Measurements from ENCODE around the gene CMC1. TPM values are rescaled to one million over a fixed set of nuclear protein-coding genes. Genes with fewer than 3 reads are reported as not detected.

CMC1 gene
- total RNA-seq, 1 donor = 5.8 TPM

GRCh38 chr3:28226020-28226419, 15.4 kb upstream of the CMC1 start:
- Histone ChIP-seq H3K9me3 (ENCODE audit: low read depth, low read length) (no peaks in the 10 kb centered on the region), H3K36me3 (ENCODE audit: insufficient read depth, low read length) (no peaks in the 10 kb centered on the region), H4K20me1 (ENCODE audit: insufficient read depth, low read length) (no peaks in the 10 kb centered on the region), H3K4me3 (ENCODE audit: insufficient read depth, low read length) (no peak overlapping the region), H3K79me2 (ENCODE audit: insufficient read depth, low read length) (no peaks in the 10 kb centered on the region), H3K27ac (ENCODE audit: low read depth, low read length) (no peak overlapping the region), H3K4me1 (ENCODE audit: insufficient read depth, low read length) (no peaks in the 10 kb centered on the region), H2AFZ (ENCODE audit: low read length) (no peak overlapping the region), H3K4me2 (ENCODE audit: insufficient read depth, low read length) (no peak overlapping the region), H3K27me3 (ENCODE audit: insufficient read depth, low read length) (no peaks in the 10 kb centered on the region)
- TF ChIP-seq CTCF (IDR thresholded peaks at IDR 0.05; ENCODE audit: extremely low read depth, low read depth, low read length) = no peak
- DNase-seq (ENCODE audit: insufficient read length, low spot score, missing footprints) = no peak

GRCh38 chr3:28228623-28229022, 12.8 kb upstream of the CMC1 start:
- no peaks in the 10 kb centered on the region for H3K27me3 ChIP-seq (ENCODE audit: insufficient read depth, low read length)
- TF ChIP-seq CTCF (IDR thresholded peaks at IDR 0.05; ENCODE audit: extremely low read depth, low read depth, low read length) = no peak
- no peaks in the 10 kb centered on the region for H3K9me3 ChIP-seq (ENCODE audit: low read depth, low read length)
- H3K27ac ChIP-seq (ENCODE audit: low read depth, low read length) = no peak overlapping the region
- H3K4me3 ChIP-seq (ENCODE audit: insufficient read depth, low read length) = no peak overlapping the region
- DNase-seq (ENCODE audit: insufficient read length, low spot score, missing footprints) = no peak
- H2AFZ ChIP-seq (ENCODE audit: low read length) = no peak overlapping the region
- H4K20me1 ChIP-seq (ENCODE audit: insufficient read depth, low read length) = no peaks in the 10 kb centered on the region
- H3K4me2 ChIP-seq (ENCODE audit: insufficient read depth, low read length) = no peak overlapping the region
- H3K4me1 ChIP-seq (ENCODE audit: insufficient read depth, low read length) = no peaks in the 10 kb centered on the region
- no peaks in the 10 kb centered on the region for H3K79me2 ChIP-seq (ENCODE audit: insufficient read depth, low read length)
- H3K36me3 ChIP-seq (ENCODE audit: insufficient read depth, low read length) = no peaks in the 10 kb centered on the region

- TF ChIP-seq CTCF (IDR thresholded peaks at IDR 0.05; ENCODE audit: extremely low read depth, low read depth, low read length) = no peak
- H3K9me3 ChIP-seq (ENCODE audit: low read depth, low read length) = no peaks in the 10 kb centered on the region
Observed at GRCh38 chr3:28232659-28233058, 8.8 kb upstream of the CMC1 start.

GRCh38 chr3:28234454-28234853, 7.0 kb upstream of the CMC1 start:
- Histone ChIP-seq H3K79me2 (ENCODE audit: insufficient read depth, low read length) (no peaks in the 10 kb centered on the region), H3K36me3 (ENCODE audit: insufficient read depth, low read length) (no peaks in the 10 kb centered on the region), H4K20me1 (ENCODE audit: insufficient read depth, low read length) (no peaks in the 10 kb centered on the region), H3K4me1 (ENCODE audit: insufficient read depth, low read length) (no peaks in the 10 kb centered on the region), H3K4me2 (ENCODE audit: insufficient read depth, low read length) (no peak overlapping the region), H3K27me3 (ENCODE audit: insufficient read depth, low read length) (no peaks in the 10 kb centered on the region), H3K9me3 (ENCODE audit: low read depth, low read length) (no peaks in the 10 kb centered on the region), H3K4me3 (ENCODE audit: insufficient read depth, low read length) (no peak overlapping the region), H2AFZ (ENCODE audit: low read length) (no peak overlapping the region), H3K27ac (ENCODE audit: low read depth, low read length) (no peak overlapping the region)
- TF ChIP-seq CTCF (IDR thresholded peaks at IDR 0.05; ENCODE audit: extremely low read depth, low read depth, low read length) = no peak
- DNase-seq (ENCODE audit: insufficient read length, low spot score, missing footprints) = no peak

More at GRCh38 chr3:28232659-28233058, 8.8 kb upstream of the CMC1 start:
- Histone ChIP-seq H3K4me3 (ENCODE audit: insufficient read depth, low read length) (no peak overlapping the region), H3K79me2 (ENCODE audit: insufficient read depth, low read length) (no peaks in the 10 kb centered on the region), H2AFZ (ENCODE audit: low read length) (no peak overlapping the region), H4K20me1 (ENCODE audit: insufficient read depth, low read length) (no peaks in the 10 kb centered on the region), H3K4me1 (ENCODE audit: insufficient read depth, low read length) (no peaks in the 10 kb centered on the region), H3K27ac (ENCODE audit: low read depth, low read length) (no peak overlapping the region), H3K4me2 (ENCODE audit: insufficient read depth, low read length) (no peak overlapping the region), H3K36me3 (ENCODE audit: insufficient read depth, low read length) (no peaks in the 10 kb centered on the region), H3K27me3 (ENCODE audit: insufficient read depth, low read length) (no peaks in the 10 kb centered on the region)
- no peak for DNase-seq (ENCODE audit: insufficient read length, low spot score, missing footprints)
